ENCODE data around the gene TTLL10. TPM values are rescaled to one million over a fixed set of nuclear protein-coding genes. Genes with fewer than 3 reads are reported as not detected.

The TTLL10 gene
- total RNA-seq, 1 donor from 2014 or later, result not detected

Small RNA genes within 50 kb of the gene (microRNA-seq; reads per million reads assigned to microRNA genes)
- gene MIR200A (ENCODE audit: borderline number of aligned reads) (4.9 reads per million), gene MIR200B (ENCODE audit: borderline number of aligned reads) (9.8 reads per million, percentile 4 among the genes with 10 or more reads in this experiment), gene MIR429 (ENCODE audit: borderline number of aligned reads) (not detected)

Other genes with a start within 250 kb of the TTLL10 start
- 2.1 TPM for gene SAMD11, start 250.0 kb upstream of the TTLL10 start, total RNA-seq
- 46.8 TPM for gene NOC2L, start 214.6 kb upstream of the TTLL10 start, total RNA-seq
- 6.6 TPM for gene KLHL17, start 213.3 kb upstream of the TTLL10 start, total RNA-seq
- gene PLEKHN1, start 207.4 kb upstream of the TTLL10 start, total RNA-seq, result not detected
- 187 TPM for gene PERM1, start 191.8 kb upstream of the TTLL10 start, total RNA-seq
- 39.4 TPM for gene HES4, start 173.8 kb upstream of the TTLL10 start, total RNA-seq
- 16.4 TPM for gene ISG15, start 160.4 kb upstream of the TTLL10 start, total RNA-seq
- gene AGRN, start 153.8 kb upstream of the TTLL10 start, total RNA-seq, result 18.5 TPM
- gene RNF223, start 99.6 kb upstream of the TTLL10 start, total RNA-seq, result not detected
- gene C1orf159, start 57.8 kb upstream of the TTLL10 start, total RNA-seq, result 4.0 TPM
- gene TNFRSF18, start 32.7 kb downstream of the TTLL10 start, total RNA-seq, result 0.32 TPM
- 2.3 TPM for gene TNFRSF4, start 40.3 kb downstream of the TTLL10 start, total RNA-seq
- gene SDF4, start 58.1 kb downstream of the TTLL10 start, total RNA-seq, result 117 TPM
- 7.5 TPM for gene B3GALT6, start 58.4 kb downstream of the TTLL10 start, total RNA-seq
- gene C1QTNF12, start 72.8 kb downstream of the TTLL10 start, total RNA-seq, result 0.50 TPM
- gene UBE2J2, start 100.0 kb downstream of the TTLL10 start, total RNA-seq, result 39.5 TPM
- 3.0 TPM for gene SCNN1D, start 106.6 kb downstream of the TTLL10 start, total RNA-seq
- 60.4 TPM for gene ACAP3, start 134.1 kb downstream of the TTLL10 start, total RNA-seq
- gene PUSL1, start 134.7 kb downstream of the TTLL10 start, total RNA-seq, result 11.1 TPM
- 77.2 TPM for gene INTS11, start 150.8 kb downstream of the TTLL10 start, total RNA-seq
- gene CPTP, start 150.9 kb downstream of the TTLL10 start, total RNA-seq, result 112 TPM
- 0.57 TPM for gene TAS1R3, start 157.4 kb downstream of the TTLL10 start, total RNA-seq
- gene DVL1, start 175.5 kb downstream of the TTLL10 start, total RNA-seq, result 144 TPM
- gene MXRA8, start 184.7 kb downstream of the TTLL10 start, total RNA-seq, result 16.8 TPM
- gene AURKAIP1, start 201.3 kb downstream of the TTLL10 start, total RNA-seq, result 268 TPM
- 61.0 TPM for gene CCNL2, start 225.5 kb downstream of the TTLL10 start, total RNA-seq
- gene MRPL20, start 233.4 kb downstream of the TTLL10 start, total RNA-seq, result 155 TPM
- 2.1 TPM for gene ANKRD65, start 247.4 kb downstream of the TTLL10 start, total RNA-seq

Measured in left ventricle myocardium superior (tissue), 1 donor.